Measurements from ENCODE around the gene PEX26.
"Not testable (repeated sequence)": the region's sequence is repeated elsewhere in the genome, so short reads cannot be mapped to it uniquely, and the experiment has no call there.

PEX26 gene

GRCh38 chr22:18103527-18104269, 25.9 kb downstream of the PEX26 start:
- no peak for DNase-seq

DNA sequence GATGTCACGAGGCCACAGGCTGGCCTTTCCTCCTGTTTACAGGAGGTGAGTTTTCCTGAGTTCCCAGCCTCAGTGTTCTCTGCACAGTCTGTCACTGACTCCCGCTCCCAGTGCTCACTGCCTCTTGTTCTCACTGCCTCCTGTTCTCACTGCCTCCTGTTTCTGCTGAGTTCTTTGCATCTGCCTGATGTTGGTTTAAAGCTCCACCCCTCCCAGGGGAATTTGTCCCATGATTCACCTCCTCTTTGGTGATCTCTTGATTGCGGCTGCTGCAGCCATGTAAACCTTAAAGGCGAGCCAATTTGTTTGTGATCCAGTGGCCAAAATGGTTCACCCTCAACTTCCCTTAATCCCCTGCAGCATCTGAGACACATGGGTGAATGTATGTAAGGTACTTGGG, 26.8 kb downstream of the PEX26 start:
- no peak for DNase-seq

DNA sequence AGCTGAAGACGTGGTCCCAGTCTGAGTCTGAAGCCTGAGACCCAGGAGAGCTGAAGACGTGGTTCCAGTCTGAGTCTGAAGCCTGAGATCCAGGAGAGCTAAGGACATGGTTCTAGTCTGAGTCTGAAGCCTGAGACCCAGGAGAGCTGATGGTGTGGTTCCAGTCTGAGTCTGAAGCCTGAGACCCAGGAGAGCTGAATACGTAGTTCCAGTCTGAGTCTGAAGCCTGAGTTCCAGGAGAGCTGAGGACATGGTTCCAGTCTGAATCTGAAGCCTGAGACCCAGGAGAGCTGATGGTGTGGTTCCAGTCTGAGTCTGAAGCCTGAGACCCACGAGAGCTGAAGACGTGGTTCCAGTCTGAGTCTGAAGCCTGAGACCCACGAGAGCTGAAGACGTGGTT, 28.2 kb downstream of the PEX26 start:
- not testable (repeated sequence) for DNase-seq

- DNase-seq = not testable (repeated sequence)
Observed at GRCh38 chr22:18106550-18107341, 29.0 kb downstream of the PEX26 start.

DNA sequence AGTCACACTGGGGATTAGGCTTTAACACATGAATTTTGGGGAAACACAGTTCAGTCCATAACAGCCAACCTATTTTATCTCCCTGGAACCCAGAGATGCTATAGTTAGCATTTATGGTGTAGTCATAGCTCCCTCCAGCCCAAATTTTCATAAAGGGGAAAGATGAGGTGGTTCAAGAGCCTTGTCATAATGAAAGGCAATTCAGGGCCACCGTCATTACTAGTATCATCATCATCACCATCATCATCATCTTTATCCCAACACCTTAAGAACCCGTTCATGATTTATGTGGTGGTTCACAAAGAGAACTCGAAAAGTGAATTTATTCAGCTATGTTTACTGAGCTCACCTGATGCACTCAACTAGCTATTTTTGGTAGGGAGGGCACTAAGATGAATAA, 30.4 kb downstream of the PEX26 start:
- DNase-seq = no peak

- DNase-seq = no peak
Observed at GRCh38 chr22:18109410-18110193, 31.8 kb downstream of the PEX26 start.

- no peak for DNase-seq
Observed at GRCh38 chr22:18110194-18110953, 32.6 kb downstream of the PEX26 start, which contains the start of gene TUBA8. TUBA8 (plus strand) TSS chr22:18110809; CDS start chr22:18110866, 57 bp downstream.

- DNase-seq = no peak
Observed at GRCh38 chr22:18110954-18111758, 33.4 kb downstream of the PEX26 start.

- no peak for DNase-seq
Observed at GRCh38 chr22:18111759-18112330, 34.1 kb downstream of the PEX26 start.

DNA sequence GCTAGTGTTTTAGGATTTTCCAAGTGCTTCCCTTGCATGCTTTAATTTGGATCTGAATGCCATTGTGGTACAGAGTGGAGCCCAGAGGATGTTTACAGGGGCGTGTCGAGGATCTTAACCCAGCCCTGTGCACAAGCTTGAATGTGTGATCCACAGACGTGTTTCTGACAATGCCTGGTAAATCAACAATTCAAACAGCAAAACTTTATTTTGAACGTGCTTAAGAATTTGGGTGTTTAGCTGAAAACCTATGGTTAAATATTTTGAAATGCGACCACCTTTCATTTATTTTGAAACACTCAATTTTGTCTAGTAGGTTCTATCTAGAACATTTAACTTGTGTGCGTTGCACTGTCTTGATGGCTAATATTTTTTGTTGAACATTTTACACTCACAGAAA, 34.6 kb downstream of the PEX26 start:
- no peak for DNase-seq

- DNase-seq = no peak
Observed at GRCh38 chr22:18113680-18114394, 36.0 kb downstream of the PEX26 start.

GRCh38 chr22:18114495-18114894, 36.7 kb downstream of the PEX26 start:
- no peak for DNase-seq

- no peak for DNase-seq
Observed at GRCh38 chr22:18114976-18115652, 37.3 kb downstream of the PEX26 start.

DNA sequence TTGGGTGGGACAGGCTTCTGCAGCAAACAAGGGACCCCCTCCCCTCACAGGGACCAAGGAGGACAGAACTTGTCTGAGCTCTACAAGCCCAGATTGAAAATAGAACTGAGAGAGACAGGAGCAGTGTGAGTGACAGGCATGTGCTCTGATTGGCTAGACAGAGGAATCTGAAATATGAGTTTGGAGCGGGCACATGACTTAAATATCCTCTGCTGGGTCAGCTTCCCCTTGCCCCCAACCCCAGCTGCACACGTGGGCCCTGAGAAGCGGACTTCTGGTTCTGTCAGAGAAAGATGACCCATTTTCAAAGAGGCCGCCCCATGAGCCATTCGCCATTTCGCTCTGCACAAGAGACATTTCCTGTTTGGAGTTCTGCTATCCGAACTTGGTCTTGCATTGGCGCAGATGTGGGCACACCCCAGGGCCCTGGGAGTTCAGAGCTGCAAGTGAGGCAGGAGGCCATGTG, 38.1 kb downstream of the PEX26 start:
- DNase-seq = no peak

- DNase-seq = no peak
Observed at GRCh38 chr22:18116634-18117033, 38.8 kb downstream of the PEX26 start.

DNA sequence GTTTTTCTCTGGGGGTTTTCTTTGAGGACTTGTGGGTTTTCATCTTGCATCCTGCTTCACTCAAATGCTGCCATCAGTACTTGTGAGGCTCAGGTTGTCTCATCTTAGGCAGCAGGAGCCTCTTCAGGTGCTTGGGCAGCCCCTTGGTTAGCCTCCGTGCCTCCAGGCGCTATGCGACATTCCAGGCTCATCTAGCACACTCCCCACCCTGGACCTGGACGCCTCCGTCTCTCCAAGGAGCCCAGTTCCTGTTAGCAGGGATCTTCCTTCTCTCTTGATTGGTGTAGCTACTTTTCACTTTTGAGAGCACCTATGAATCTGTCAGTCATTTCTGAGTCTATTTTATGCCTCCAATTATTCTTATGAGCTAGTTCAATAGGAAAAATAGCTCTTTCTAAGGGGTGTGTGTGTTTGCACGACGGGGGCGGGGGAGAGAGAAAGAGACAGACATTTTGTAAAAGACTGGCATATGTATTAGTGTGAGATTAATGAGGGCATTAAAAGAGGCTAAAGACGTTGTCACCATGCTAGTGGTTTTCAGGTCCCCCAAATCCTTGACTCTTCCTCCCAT, 40.6 kb downstream of the PEX26 start:
- no peak for DNase-seq

DNA sequence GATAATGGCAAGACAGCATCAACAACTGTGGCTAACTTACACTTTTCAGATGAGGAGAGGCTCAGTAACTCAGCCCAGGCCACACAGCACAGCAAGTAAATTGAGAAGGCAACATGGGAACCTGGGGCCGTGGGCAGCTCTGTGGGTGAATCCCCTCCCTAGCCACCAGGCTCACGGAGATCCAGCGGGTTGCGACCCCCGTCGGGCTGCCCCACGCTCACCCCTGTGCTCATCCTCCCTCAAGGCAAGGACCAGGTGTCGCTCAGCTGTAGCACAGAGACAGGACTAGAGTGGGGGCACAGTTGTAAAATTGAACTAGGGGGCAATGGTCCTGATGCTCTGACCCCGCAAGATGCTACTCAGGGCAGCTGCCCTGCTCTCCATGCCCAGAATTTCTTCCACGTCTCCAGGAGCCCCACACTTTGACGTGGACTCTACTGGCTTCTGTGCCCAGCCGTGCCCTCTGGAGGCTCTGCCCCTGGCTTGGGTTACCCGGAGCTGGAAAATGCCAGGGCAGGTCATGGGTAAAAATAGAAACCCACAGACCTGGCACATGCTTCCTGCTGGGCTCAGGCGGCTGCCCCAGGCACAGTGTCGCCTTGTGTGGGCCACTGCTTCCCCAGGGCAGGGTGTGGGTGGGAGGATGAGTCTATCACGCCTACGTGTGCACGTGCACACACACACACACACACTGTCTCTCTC, 41.8 kb downstream of the PEX26 start:
- no peak for DNase-seq

DNA sequence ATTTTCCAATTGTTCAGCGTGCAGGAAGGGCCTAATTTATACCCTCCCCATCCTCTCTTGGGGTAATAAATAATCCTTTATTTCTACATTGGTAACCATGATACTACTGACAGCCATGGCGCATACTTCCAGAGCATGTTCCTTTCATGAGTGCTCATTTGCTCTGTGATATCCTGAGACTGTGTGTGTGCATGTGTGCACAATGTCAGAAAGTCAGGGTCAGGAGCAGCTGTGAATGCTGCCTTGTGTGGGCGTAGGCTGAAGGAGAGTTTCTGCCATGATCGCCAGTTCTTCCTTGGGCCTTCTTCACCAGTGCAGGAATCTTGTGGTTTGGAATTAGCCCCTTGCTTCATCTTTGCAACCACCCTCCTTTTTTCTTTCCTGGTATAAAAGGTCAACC, 43.1 kb downstream of the PEX26 start:
- no peak for DNase-seq

DNA sequence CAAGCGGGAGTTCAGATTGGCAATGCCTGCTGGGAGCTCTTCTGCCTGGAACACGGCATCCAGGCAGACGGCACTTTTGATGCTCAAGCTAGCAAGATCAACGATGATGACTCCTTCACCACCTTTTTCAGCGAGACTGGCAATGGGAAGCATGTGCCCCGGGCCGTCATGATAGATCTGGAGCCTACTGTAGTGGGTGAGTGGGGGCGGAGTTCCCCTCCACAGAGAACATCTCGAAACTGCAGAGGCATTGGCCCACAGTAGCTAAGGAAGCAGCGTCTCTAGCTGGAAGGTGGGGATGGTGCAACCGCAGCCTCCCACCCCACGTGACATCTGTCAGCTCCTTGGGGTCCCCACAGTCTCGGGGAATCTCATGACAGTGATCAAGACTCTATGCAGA, 43.7 kb downstream of the PEX26 start:
- no peak for DNase-seq
